ENCODE measurements around the gene IKZF4.

DNA sequence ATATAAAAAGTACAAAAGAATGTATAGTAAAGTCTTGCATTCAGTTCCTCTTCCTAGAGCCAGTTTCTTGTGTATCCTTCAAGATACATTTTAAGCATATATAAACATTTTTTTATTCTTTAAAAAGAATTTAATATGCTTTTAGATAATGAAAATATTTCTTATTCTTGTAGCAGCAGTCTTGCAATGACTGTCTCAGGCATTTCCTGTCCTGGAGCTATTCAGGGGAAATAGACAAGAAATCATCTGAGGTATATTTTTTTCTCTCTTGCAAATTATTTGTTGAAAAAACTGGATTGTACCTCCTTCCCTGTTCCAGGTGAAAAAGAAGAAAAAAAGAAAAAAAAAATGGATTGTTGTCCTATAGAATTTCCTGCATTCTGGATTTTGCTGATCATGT lies 42.2 kb downstream of the IKZF4 start:
- TF ChIP-seq, protein P1, sequence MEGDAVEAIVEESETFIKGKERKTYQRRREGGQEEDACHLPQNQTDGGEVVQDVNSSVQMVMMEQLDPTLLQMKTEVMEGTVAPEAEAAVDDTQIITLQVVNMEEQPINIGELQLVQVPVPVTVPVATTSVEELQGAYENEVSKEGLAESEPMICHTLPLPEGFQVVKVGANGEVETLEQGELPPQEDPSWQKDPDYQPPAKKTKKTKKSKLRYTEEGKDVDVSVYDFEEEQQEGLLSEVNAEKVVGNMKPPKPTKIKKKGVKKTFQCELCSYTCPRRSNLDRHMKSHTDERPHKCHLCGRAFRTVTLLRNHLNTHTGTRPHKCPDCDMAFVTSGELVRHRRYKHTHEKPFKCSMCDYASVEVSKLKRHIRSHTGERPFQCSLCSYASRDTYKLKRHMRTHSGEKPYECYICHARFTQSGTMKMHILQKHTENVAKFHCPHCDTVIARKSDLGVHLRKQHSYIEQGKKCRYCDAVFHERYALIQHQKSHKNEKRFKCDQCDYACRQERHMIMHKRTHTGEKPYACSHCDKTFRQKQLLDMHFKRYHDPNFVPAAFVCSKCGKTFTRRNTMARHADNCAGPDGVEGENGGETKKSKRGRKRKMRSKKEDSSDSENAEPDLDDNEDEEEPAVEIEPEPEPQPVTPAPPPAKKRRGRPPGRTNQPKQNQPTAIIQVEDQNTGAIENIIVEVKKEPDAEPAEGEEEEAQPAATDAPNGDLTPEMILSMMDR (conservative IDR thresholded peaks at IDR 0.05; ENCODE audit: low read depth in 2 of 2), result no peak
- TF ChIP-seq CREB1 (CRISPR knock-in tag; IDR thresholded peaks at IDR 0.05; ENCODE audit: low read depth), result no peak
- TF ChIP-seq EZH2 (IDR thresholded peaks at IDR 0.05; ENCODE audit: low read depth, unreplicated experiment), result no peak
- TF ChIP-seq REST (IDR thresholded peaks at IDR 0.05; ENCODE audit: unreplicated experiment), result no peak
- TF ChIP-seq POLR2AphosphoS5 (IDR thresholded peaks at IDR 0.05; ENCODE audit: low read depth), result no peak
- TF ChIP-seq EZH2phosphoT487 (IDR thresholded peaks at IDR 0.05; ENCODE audit: unreplicated experiment), result no peak
- TF ChIP-seq, protein P2, sequence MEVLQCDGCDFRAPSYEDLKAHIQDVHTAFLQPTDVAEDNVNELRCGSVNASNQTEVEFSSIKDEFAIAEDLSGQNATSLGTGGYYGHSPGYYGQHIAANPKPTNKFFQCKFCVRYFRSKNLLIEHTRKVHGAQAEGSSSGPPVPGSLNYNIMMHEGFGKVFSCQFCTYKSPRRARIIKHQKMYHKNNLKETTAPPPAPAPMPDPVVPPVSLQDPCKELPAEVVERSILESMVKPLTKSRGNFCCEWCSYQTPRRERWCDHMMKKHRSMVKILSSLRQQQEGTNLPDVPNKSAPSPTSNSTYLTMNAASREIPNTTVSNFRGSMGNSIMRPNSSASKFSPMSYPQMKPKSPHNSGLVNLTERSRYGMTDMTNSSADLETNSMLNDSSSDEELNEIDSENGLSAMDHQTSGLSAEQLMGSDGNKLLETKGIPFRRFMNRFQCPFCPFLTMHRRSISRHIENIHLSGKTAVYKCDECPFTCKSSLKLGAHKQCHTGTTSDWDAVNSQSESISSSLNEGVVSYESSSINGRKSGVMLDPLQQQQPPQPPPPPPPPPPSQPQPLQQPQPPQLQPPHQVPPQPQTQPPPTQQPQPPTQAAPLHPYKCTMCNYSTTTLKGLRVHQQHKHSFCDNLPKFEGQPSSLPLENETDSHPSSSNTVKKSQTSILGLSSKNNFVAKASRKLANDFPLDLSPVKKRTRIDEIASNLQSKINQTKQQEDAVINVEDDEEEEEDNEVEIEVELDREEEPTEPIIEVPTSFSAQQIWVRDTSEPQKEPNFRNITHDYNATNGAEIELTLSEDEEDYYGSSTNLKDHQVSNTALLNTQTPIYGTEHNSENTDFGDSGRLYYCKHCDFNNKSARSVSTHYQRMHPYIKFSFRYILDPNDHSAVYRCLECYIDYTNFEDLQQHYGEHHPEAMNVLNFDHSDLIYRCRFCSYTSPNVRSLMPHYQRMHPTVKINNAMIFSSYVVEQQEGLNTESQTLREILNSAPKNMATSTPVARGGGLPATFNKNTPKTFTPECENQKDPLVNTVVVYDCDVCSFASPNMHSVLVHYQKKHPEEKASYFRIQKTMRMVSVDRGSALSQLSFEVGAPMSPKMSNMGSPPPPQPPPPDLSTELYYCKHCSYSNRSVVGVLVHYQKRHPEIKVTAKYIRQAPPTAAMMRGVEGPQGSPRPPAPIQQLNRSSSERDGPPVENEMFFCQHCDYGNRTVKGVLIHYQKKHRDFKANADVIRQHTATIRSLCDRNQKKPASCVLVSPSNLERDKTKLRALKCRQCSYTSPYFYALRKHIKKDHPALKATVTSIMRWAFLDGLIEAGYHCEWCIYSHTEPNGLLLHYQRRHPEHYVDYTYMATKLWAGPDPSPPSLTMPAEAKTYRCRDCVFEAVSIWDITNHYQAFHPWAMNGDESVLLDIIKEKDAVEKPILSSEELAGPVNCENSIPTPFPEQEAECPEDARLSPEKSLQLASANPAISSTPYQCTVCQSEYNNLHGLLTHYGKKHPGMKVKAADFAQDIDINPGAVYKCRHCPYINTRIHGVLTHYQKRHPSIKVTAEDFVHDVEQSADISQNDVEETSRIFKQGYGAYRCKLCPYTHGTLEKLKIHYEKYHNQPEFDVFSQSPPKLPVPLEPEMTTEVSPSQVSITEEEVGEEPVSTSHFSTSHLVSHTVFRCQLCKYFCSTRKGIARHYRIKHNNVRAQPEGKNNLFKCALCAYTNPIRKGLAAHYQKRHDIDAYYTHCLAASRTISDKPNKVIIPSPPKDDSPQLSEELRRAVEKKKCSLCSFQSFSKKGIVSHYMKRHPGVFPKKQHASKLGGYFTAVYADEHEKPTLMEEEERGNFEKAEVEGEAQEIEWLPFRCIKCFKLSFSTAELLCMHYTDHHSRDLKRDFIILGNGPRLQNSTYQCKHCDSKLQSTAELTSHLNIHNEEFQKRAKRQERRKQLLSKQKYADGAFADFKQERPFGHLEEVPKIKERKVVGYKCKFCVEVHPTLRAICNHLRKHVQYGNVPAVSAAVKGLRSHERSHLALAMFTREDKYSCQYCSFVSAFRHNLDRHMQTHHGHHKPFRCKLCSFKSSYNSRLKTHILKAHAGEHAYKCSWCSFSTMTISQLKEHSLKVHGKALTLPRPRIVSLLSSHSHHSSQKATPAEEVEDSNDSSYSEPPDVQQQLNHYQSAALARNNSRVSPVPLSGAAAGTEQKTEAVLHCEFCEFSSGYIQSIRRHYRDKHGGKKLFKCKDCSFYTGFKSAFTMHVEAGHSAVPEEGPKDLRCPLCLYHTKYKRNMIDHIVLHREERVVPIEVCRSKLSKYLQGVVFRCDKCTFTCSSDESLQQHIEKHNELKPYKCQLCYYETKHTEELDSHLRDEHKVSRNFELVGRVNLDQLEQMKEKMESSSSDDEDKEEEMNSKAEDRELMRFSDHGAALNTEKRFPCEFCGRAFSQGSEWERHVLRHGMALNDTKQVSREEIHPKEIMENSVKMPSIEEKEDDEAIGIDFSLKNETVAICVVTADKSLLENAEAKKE (CRISPR knock-in tag; IDR thresholded peaks at IDR 0.05), result no peak
- TF ChIP-seq ZNF331 (CRISPR knock-in tag; IDR thresholded peaks at IDR 0.05; ENCODE audit: low read depth), result no peak
